Measurements from ENCODE around the gene MYLK. TPM values are rescaled to one million over a fixed set of nuclear protein-coding genes. Genes with fewer than 3 reads are reported as not detected.
"Not testable (repeated sequence)": the region's sequence is repeated elsewhere in the genome, so short reads cannot be mapped to it uniquely, and the experiment has no call there.

The MYLK gene
- total and polyA plus RNA-seq, 9 of the 15 experiments (the other 6 are each of a cell fraction or from before 2014, with no cell fraction given), result 0.11 to 0.53 (median 0.18) TPM; not detected in 2

DNA sequence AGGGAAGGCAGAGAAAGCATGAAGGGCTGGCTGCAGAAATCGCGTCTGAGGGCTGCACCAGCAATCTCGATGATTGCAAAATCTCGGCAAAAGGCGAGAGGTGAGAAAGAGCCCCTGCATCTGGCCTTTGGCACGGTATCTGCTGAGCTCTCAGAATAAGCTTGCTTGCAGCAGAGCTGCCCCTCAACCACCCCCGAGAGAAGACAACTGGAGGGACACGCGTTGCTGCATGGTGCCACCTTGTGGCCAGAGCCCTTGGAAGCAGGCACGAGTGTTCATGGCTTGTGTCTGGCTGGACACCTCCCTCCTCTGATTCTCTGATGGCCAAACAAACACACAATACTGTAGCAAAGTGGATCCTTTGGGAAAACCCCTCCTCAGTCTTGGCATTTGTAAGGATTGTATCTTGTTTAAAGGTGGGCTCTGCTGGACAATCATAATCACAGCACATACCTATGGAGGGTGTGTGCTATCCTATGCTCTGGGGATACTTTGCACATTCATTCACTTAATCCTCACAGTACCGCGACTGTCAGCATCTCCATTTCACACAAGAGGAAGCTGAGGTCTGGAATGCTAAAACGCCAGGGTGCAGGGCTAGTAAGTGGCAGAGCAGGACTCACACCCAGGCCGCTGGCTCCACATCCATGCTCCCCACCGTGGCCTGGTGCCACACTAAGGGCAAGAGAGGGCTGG, 164.9 kb downstream of the MYLK start:
- H3K27me3 ChIP-seq (ENCODE audit: control insufficient read depth in 2 of 2, insufficient read depth in 2 of 2, low read length in 2 of 2); H2AFZ ChIP-seq (ENCODE audit: low read depth, low read length); H3K79me2 ChIP-seq (ENCODE audit: control insufficient read depth, insufficient read depth, low read length); BruUV-seq (replicated peaks); H3K4me1 ChIP-seq (replicated peaks in 1 of 2; ENCODE audit: control insufficient read depth in 2 of 2, insufficient read depth in 2 of 2, low read length in 2 of 2); POLR2A ChIA-PET; H3K27ac ChIP-seq (ENCODE audit: extremely low read depth, low read depth, low read length); H3K9me3 ChIP-seq (replicated peaks; ENCODE audit: control insufficient read depth, insufficient read depth, low read depth, low read length); H3K4me3 ChIP-seq; H3K4me2 ChIP-seq (ENCODE audit: insufficient read depth, low read length); H4K20me1 ChIP-seq (replicated peaks; ENCODE audit: control insufficient read depth, insufficient read depth, low read length); intact Hi-C loops (cut with micrococcal nuclease); H3K9me1 ChIP-seq (ENCODE audit: control insufficient read depth, insufficient read depth, low read length); H3K9ac ChIP-seq (ENCODE audit: insufficient read depth in 1 of 2, low read depth in 2 of 2, low read length in 2 of 2); H3K36me3 ChIP-seq (ENCODE audit: control insufficient read depth, insufficient read depth, low read length): not testable (repeated sequence)
- TF ChIP-seq RAD21 (CRISPR knock-in tag; conservative IDR thresholded peaks at IDR 0.05 in 1 of 2, IDR thresholded peaks at IDR 0.05 in 1 of 2) (peak in 1 of 2 experiments; percentile 51; a peak in 2 of 4 replicates), SMC3 (conservative IDR thresholded peaks at IDR 0.05; ENCODE audit: insufficient read depth, low read depth, low read length) (peak; percentile 29; the same call in 1 of the 2 replicates), CREM (IDR thresholded peaks at IDR 0.05; ENCODE audit: low read depth) (0 out of 2 replicates have a peak, but pooled peaks have one; percentile 7)
- TF ChIP-seq, protein P1, sequence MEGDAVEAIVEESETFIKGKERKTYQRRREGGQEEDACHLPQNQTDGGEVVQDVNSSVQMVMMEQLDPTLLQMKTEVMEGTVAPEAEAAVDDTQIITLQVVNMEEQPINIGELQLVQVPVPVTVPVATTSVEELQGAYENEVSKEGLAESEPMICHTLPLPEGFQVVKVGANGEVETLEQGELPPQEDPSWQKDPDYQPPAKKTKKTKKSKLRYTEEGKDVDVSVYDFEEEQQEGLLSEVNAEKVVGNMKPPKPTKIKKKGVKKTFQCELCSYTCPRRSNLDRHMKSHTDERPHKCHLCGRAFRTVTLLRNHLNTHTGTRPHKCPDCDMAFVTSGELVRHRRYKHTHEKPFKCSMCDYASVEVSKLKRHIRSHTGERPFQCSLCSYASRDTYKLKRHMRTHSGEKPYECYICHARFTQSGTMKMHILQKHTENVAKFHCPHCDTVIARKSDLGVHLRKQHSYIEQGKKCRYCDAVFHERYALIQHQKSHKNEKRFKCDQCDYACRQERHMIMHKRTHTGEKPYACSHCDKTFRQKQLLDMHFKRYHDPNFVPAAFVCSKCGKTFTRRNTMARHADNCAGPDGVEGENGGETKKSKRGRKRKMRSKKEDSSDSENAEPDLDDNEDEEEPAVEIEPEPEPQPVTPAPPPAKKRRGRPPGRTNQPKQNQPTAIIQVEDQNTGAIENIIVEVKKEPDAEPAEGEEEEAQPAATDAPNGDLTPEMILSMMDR (IDR thresholded peaks at IDR 0.05 in 2 of 3, conservative IDR thresholded peaks at IDR 0.05 in 1 of 3; ENCODE audit: insufficient read depth in 2 of 3, low read depth in 1 of 3, low read length in 3 of 3), result peak; percentile 55 to 66 (median 55); a peak in 5 of 6 replicates
- CTCF ChIA-PET (ENCODE audit: low intra/inter-chr PET ratio), result interaction anchor here (1.6 kb wide), 1 partner anchor 67 kb away, joined by 5 read pairs; no protein-coding TSS in a partner anchor
- 4% methylated on average over 11 of the region's 15 CpGs for WGBS (ENCODE audit: insufficient coverage, low coverage, missing lambda C conversion rate)
- peak; percentile 71 for FAIRE-seq
- in situ Hi-C loops (cut with MboI), result loop anchor here (5.0 kb wide), 1 partner anchor 67 kb away; no protein-coding TSS in a partner anchor
- DNase-seq (ENCODE audit: extremely low read depth in 1 of 4, low spot score in 3 of 4), result peak; percentile 18 to 59 (median 44)
- ATAC-seq, result peak; percentile 88

Measured in K562 (cell line).